H1 (cell line): ENCODE measurements around the gene RGS4. TPM values are rescaled to one million over a fixed set of nuclear protein-coding genes. Genes with fewer than 3 reads are reported as not detected.

Experiments used
- CTCF ChIA-PET: fragments of 300-600 bp; sonication (Branson Sonifier 250); formaldehyde crosslinking; loops from one replicate; lab custom pipeline; 2021; ENCODE audit not compliant: partially characterized antibody; lab: Charles Lee
- POLR2A ChIA-PET: fragments of 300-600 bp; sonication (Branson Sonifier 250); formaldehyde crosslinking; loops from one replicate; lab custom pipeline; 2021; ENCODE audit warnings: inconsistent platforms; ENCODE audit not compliant: partially characterized antibody; lab: Charles Lee
- DNase-seq, 2 experiments: peaks; one replicate each; pipeline versions ENCODE4 v3.0.0 to v3.0.0-alpha.2; 2010 to 2022; ENCODE audit warnings: low spot score in 2 of 2, low read depth in 1 of 2, mixed read lengths in 1 of 2
- FAIRE-seq: peaks from 2 replicates; lab custom pipeline; 2011; peaks lifted over from hg19 to GRCh38; lab: Jason Lieb, UNC
- H2AFZ ChIP-seq: 2 replicates; pipeline ENCODE4 v1.8.1; 2012; ENCODE audit warnings: low read length, inconsistent platforms
- H2AK5ac ChIP-seq: 2 replicates; pipeline ENCODE4 v1.6.1; 2013; ENCODE audit warnings: low read depth, low read length
- H2BK120ac ChIP-seq: replicated peaks from 2 replicates; pipeline ENCODE3; 2013; ENCODE audit warnings: low read depth, low read length, inconsistent platforms
- H2BK12ac ChIP-seq: 2 replicates; pipeline ENCODE4 v1.6.1; 2013; ENCODE audit warnings: low read depth, low read length
- H2BK15ac ChIP-seq: 2 replicates; pipeline ENCODE4 v1.6.1; 2013; ENCODE audit warnings: low read length
- H2BK20ac ChIP-seq: 2 replicates; pipeline ENCODE4 v1.6.1; 2013; ENCODE audit warnings: low read length
- H2BK5ac ChIP-seq: 2 replicates; pipeline ENCODE4 v1.6.1; 2013; ENCODE audit warnings: low read depth, low read length
- H3K14ac ChIP-seq: 2 replicates; pipeline ENCODE4 v1.6.1; 2013; ENCODE audit warnings: inconsistent platforms; ENCODE audit not compliant: insufficient read length
- H3K18ac ChIP-seq: 2 replicates; pipeline ENCODE4 v1.6.1; 2013; ENCODE audit warnings: low read length; ENCODE audit errors: extremely low read depth
- H3K23ac ChIP-seq: 2 replicates; pipeline ENCODE4 v1.6.1; 2013; ENCODE audit warnings: inconsistent platforms; ENCODE audit not compliant: insufficient read length
- H3K23me2 ChIP-seq: 2 replicates; pipeline ENCODE4 v1.6.1; 2013; ENCODE audit warnings: low read depth, low read length
- H3K27ac ChIP-seq: 2 replicates; pipeline ENCODE4 v1.6.1; 2011; ENCODE audit warnings: low read depth, low read length, inconsistent platforms
- H3K27me3 ChIP-seq, 4 experiments: replicated peaks in 1 of 4; 1 replicate in 1 of 4; 2 replicates in 3 of 4; pipeline versions ENCODE4 v1.6.1 to v1.8.1; 2011 to 2013; ENCODE audit warnings: low read length in 3 of 4, mild to moderate bottlenecking in 3 of 4, inconsistent platforms in 2 of 4, mixed read lengths in 2 of 4, moderate library complexity in 1 of 4; ENCODE audit not compliant: control insufficient read depth in 3 of 4, insufficient read depth in 3 of 4; ENCODE audit errors: extremely low read depth in 1 of 4
- H3K36me3 ChIP-seq, 4 experiments: 2 replicates each; pipeline versions ENCODE4 v1.6.1 to v1.8.1; 2011 to 2013; ENCODE audit warnings: mild to moderate bottlenecking in 4 of 4, low read length in 3 of 4, moderate library complexity in 2 of 4, control low read depth in 1 of 4, inconsistent platforms in 1 of 4; ENCODE audit not compliant: insufficient read depth in 4 of 4, control insufficient read depth in 2 of 4
- H3K4ac ChIP-seq: replicated peaks from 2 replicates; pipeline ENCODE3; 2013; ENCODE audit warnings: low read length, low read depth, mixed read lengths, inconsistent platforms; ENCODE audit not compliant: insufficient read length
- H3K4me1 ChIP-seq, 4 experiments: replicated peaks in 1 of 4; 1 replicate in 1 of 4; 2 replicates in 3 of 4; pipeline versions ENCODE4 v1.6.1 to v1.8.1; 2011 to 2013; ENCODE audit warnings: low read length in 3 of 4, inconsistent platforms in 2 of 4, mixed read lengths in 1 of 4; ENCODE audit not compliant: insufficient read depth in 4 of 4, control insufficient read depth in 3 of 4
- H3K4me2 ChIP-seq, 2 experiments: 2 replicates each; pipeline versions ENCODE4 v1.6.1 to v1.8.1; 2011 to 2013; ENCODE audit warnings: low read depth in 2 of 2, low read length in 2 of 2, control low read depth in 1 of 2, inconsistent platforms in 1 of 2, mild to moderate bottlenecking in 1 of 2; ENCODE audit not compliant: insufficient read depth in 1 of 2
- H3K4me3 ChIP-seq, 4 experiments: fragments of 200-600, 300-600 bp in 1 of 4; sonication (generic), shearing (Covaris generic), sonication (Bioruptor Twin) in 1 of 4; 2 replicates each; pipeline versions ENCODE4 v1.5.1 to v1.8.1; 2011 to 2016; ENCODE audit warnings: low read length in 4 of 4, low read depth in 3 of 4, control low read depth in 2 of 4, inconsistent platforms in 2 of 4, mild to moderate bottlenecking in 2 of 4, mixed read lengths in 1 of 4, moderate library complexity in 1 of 4; ENCODE audit not compliant: insufficient read depth in 2 of 4; ENCODE audit errors: extremely low read depth in 1 of 4
- H3K56ac ChIP-seq: replicated peaks from 2 replicates; pipeline ENCODE3; 2013; ENCODE audit warnings: low read depth, mild to moderate bottlenecking, mixed read lengths, low read length, inconsistent platforms; ENCODE audit not compliant: insufficient read length
- H3K79me1 ChIP-seq: 2 replicates; pipeline ENCODE4 v1.6.1; 2013; ENCODE audit warnings: low read depth, low read length, control low read depth
- H3K79me2 ChIP-seq, 2 experiments: 2 replicates each; pipeline versions ENCODE4 v1.6.1 to v1.8.1; 2012 to 2013; ENCODE audit warnings: low read length in 2 of 2, mild to moderate bottlenecking in 2 of 2, inconsistent platforms in 1 of 2; ENCODE audit not compliant: insufficient read depth in 2 of 2, control insufficient read depth in 1 of 2
- H3K9ac ChIP-seq, 4 experiments: replicated peaks in 1 of 4; 1 replicate in 1 of 4; 2 replicates in 3 of 4; pipeline versions ENCODE4 v1.6.1 to v1.8.1; 2011 to 2013; ENCODE audit warnings: low read depth in 3 of 4, low read length in 3 of 4, control low read depth in 2 of 4, mild to moderate bottlenecking in 2 of 4, moderate library complexity in 2 of 4, inconsistent platforms in 1 of 4; ENCODE audit errors: extremely low read depth in 1 of 4
- H3K9me3 ChIP-seq, 2 experiments: 2 replicates each; pipeline versions ENCODE4 v1.6.1 to v1.8.1; 2012 to 2013; ENCODE audit warnings: mild to moderate bottlenecking in 2 of 2, moderate library complexity in 2 of 2, control low read depth in 1 of 2, inconsistent platforms in 1 of 2, low read depth in 1 of 2, low read length in 1 of 2, mixed read lengths in 1 of 2; ENCODE audit not compliant: insufficient read depth in 2 of 2
- H4K20me1 ChIP-seq, 2 experiments: replicated peaks in 1 of 2; 2 replicates each; pipeline versions ENCODE3 to v1.8.1; 2011 to 2013; ENCODE audit warnings: inconsistent platforms in 2 of 2, low read length in 2 of 2, mild to moderate bottlenecking in 1 of 2; ENCODE audit not compliant: insufficient read depth in 2 of 2, control insufficient read depth in 1 of 2
- H4K5ac ChIP-seq: 2 replicates; pipeline ENCODE4 v1.6.1; 2013; ENCODE audit warnings: low read length, low read depth, mixed read lengths, inconsistent platforms; ENCODE audit not compliant: insufficient read length
- H4K8ac ChIP-seq: 2 replicates; pipeline ENCODE4 v1.8.0; 2013; ENCODE audit warnings: mild to moderate bottlenecking, moderate library complexity, low read length, inconsistent platforms; ENCODE audit not compliant: insufficient read depth; ENCODE audit errors: extremely low read depth
- H4K91ac ChIP-seq: replicated peaks from 2 replicates; pipeline ENCODE3; 2013; ENCODE audit warnings: low read length, mixed read lengths, inconsistent platforms; ENCODE audit not compliant: insufficient read length
- ASH2L ChIP-seq: fragments of 200-600, 300-600 bp; sonication (generic); IDR thresholded peaks from one replicate; pipeline ENCODE4 v1.7.1; 2017; ENCODE audit warnings: low read length
- BACH1 ChIP-seq: IDR thresholded peaks from 2 replicates; pipeline ENCODE4 v1.6.1; 2012; ENCODE audit warnings: low read length, improper control_type of control experiment
- CBX8 ChIP-seq: fragments of 300-800, 300-1000 bp; sonication (generic); IDR thresholded peaks from 2 replicates; pipeline ENCODE4 v1.7.1; 2016; ENCODE audit warnings: low read depth, low read length, borderline replicate concordance
- CHD1 ChIP-seq: IDR thresholded peaks from 2 replicates; pipeline ENCODE4 v1.6.1; 2012; ENCODE audit warnings: low read depth, low read length, improper control_type of control experiment
- CTBP2 ChIP-seq: IDR thresholded peaks from 2 replicates; pipeline ENCODE4 v1.7.0; 2011; ENCODE audit warnings: borderline replicate concordance, mild to moderate bottlenecking, moderate library complexity, mixed read lengths, low read length; ENCODE audit not compliant: insufficient read depth, insufficient read length
- GTF2F1 ChIP-seq: IDR thresholded peaks from 2 replicates; pipeline ENCODE4 v1.6.1; 2012; ENCODE audit warnings: low read depth, low read length, improper control_type of control experiment, borderline replicate concordance
- KDM5A ChIP-seq: fragments of 200-600 bp; IDR thresholded peaks from 2 replicates; pipeline ENCODE4 v1.7.1; 2012; ENCODE audit warnings: mild to moderate bottlenecking, low read length, inconsistent platforms, mixed read lengths
- MAFK ChIP-seq: IDR thresholded peaks from 2 replicates; pipeline ENCODE4 v1.6.1; 2012; ENCODE audit warnings: low read depth, mild to moderate bottlenecking, improper control_type of control experiment, low read length
- PHF8 ChIP-seq: fragments of 200-600 bp; sonication (generic); conservative IDR thresholded peaks from 2 replicates; pipeline ENCODE4 v1.7.1; 2012; ENCODE audit warnings: low read depth, mild to moderate bottlenecking, inconsistent platforms, low read length, moderate library complexity
- POU5F1 ChIP-seq: IDR thresholded peaks from 2 replicates; pipeline ENCODE4 v1.6.1; 2011; ENCODE audit warnings: low read depth, mild to moderate bottlenecking, low read length, moderate library complexity
- RBBP5 ChIP-seq: IDR thresholded peaks from 2 replicates; pipeline ENCODE4 v1.7.1; 2012; ENCODE audit warnings: low read depth, mild to moderate bottlenecking, inconsistent platforms, low read length, moderate library complexity, borderline replicate concordance
- SP4 ChIP-seq: IDR thresholded peaks from 2 replicates; pipeline ENCODE4 v1.6.1; 2012; ENCODE audit warnings: low read length, inconsistent platforms
- TBP ChIP-seq: IDR thresholded peaks from 2 replicates; pipeline ENCODE4 v1.6.1; 2011; ENCODE audit warnings: low read depth, low read length, improper control_type of control experiment
- TEAD4 ChIP-seq: IDR thresholded peaks from 2 replicates; pipeline ENCODE4 v1.6.1; 2012; ENCODE audit warnings: low read depth, low read length, inconsistent platforms, mixed read lengths
- WGBS, 2 experiments: shearing (Covaris generic) in 1 of 2; methylation state at CpG; one replicate each; pipeline versions ENCODE4 v1.1.6 to v1.1.7; 2013 to 2015; ENCODE audit warnings: low lambda C conversion rate in 2 of 2, mixed read lengths in 2 of 2, inconsistent platforms in 1 of 2, low coverage in 1 of 2, missing lambda C conversion rate in 1 of 2; ENCODE audit not compliant: insufficient replicate concordance in 2 of 2, insufficient coverage in 1 of 2, insufficient read length in 1 of 2; ENCODE audit errors: extremely low coverage in 1 of 2, missing lambda C conversion rate in 1 of 2; 5-methylcytosine and 5-hydroxymethylcytosine counted together
- polyA plus RNA-seq, 7 experiments: library from polyadenylated mRNA; depleted of rRNA in 3 of 7; stranded (reverse) in 5 of 7; unstranded in 2 of 7; fragments of >200 nt in 5 of 7; fragments of 200-250 nt in 2 of 7; gene quantifications; 1 replicate in 5 of 7; 2 replicates in 1 of 7; 4 replicates in 1 of 7; pipeline versions ENCODE4 v1.2.1 to v1.2.3, GENCODE V29; 2011 to 2013; ENCODE audit warnings: missing spikeins in 2 of 7, mixed read lengths in 2 of 7
- total RNA-seq: library from RNA; stranded (reverse); fragmentation: NEBNext Ultra II Directional; extraction: Animal tissue kit (Norgen Biotek cat#: 25700); gene quantifications from 2 replicates; pipeline ENCODE4 v1.2.1, GENCODE V29; 2021
- TF ChIP-seq, protein P1 (sequence below): IDR thresholded peaks from 2 replicates; pipeline ENCODE4 v1.6.1; 2011; ENCODE audit warnings: low read length, improper control_type of control experiment

RGS4 gene
- total and polyA plus RNA-seq, 2 of the 8 experiments (the other 6 are each of a cell fraction or from before 2014, with no cell fraction given): 0.26 to 0.74 TPM

- Histone ChIP-seq H2BK5ac (no peak overlapping the region), H3K23ac (no peak overlapping the region), H4K91ac (no peak overlapping the region), H3K36me3 (no peaks in the 10 kb centered on the region), H2BK20ac (no peak overlapping the region), H3K23me2 (no peaks in the 10 kb centered on the region), H3K27ac (no peak overlapping the region), H3K56ac (no peak overlapping the region), H3K4me2 (no peak overlapping the region), H3K79me1 (no peaks in the 10 kb centered on the region), H4K8ac (no peak overlapping the region), H3K4me3 (no peak overlapping the region), H3K14ac (no peak overlapping the region), H2BK12ac (no peak overlapping the region), H3K9me3 (peaks cover 0 to 5% of the 10 kb centered on the region in 2 experiments; a peak in 1 of 4 replicates), H3K4ac (no peak overlapping the region), H4K20me1 (no peaks in the 10 kb centered on the region), H3K79me2 (no peaks in the 10 kb centered on the region), H2AK5ac (no peak overlapping the region), H2BK120ac (no peak overlapping the region), H4K5ac (no peak overlapping the region), H3K9ac (no peak overlapping the region), H3K27me3 (no peaks in the 10 kb centered on the region), H3K18ac (no peak overlapping the region), H2BK15ac (no peak overlapping the region), H2AFZ (no peak overlapping the region), H3K4me1 (no peaks in the 10 kb centered on the region; a peak in 1 of 7 replicates)
- POLR2A ChIA-PET: no interaction called here
- DNase-seq (no peak), FAIRE-seq (no peak)
- WGBS, 2 experiments: 95% methylated on average over 1 of the region's 1 CpG; no CpG with 5 or more reads in 1 of the 2 experiments
- CTCF ChIA-PET: interaction anchor here (0.7 to 7.5 kb wide), 19 partner anchors 11 to 242 kb away, joined by 3 to 86 read pairs (median 6); no protein-coding TSS in a partner anchor
- no peak for TF ChIP-seq RBBP5
- no peak for TF ChIP-seq SP4
- no peak for TF ChIP-seq CTBP2
- no peak for TF ChIP-seq ASH2L
- no peak for TF ChIP-seq TBP
- no peak for TF ChIP-seq BACH1
- TF ChIP-seq KDM5A: no peak
- TF ChIP-seq, protein P1, sequence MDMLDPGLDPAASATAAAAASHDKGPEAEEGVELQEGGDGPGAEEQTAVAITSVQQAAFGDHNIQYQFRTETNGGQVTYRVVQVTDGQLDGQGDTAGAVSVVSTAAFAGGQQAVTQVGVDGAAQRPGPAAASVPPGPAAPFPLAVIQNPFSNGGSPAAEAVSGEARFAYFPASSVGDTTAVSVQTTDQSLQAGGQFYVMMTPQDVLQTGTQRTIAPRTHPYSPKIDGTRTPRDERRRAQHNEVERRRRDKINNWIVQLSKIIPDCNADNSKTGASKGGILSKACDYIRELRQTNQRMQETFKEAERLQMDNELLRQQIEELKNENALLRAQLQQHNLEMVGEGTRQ: no peak
- TF ChIP-seq CBX8: no peak
- no peak for TF ChIP-seq CHD1
- no peak for TF ChIP-seq GTF2F1
- TF ChIP-seq PHF8: no peak
- TF ChIP-seq TEAD4: no peak
- no peak for TF ChIP-seq MAFK
- TF ChIP-seq POU5F1: no peak
Measured at GRCh38 chr1:163072658-163073057, 3.5 kb downstream of the RGS4 start.
